22Rv1 (cell line): ENCODE results near the gene CSF3R.
A peak's percentile ranks its signal among the peaks of the same experiment; 100 is the strongest.

Experiments
- H3K27ac ChIP-seq: fragments of 450-650 bp; 2 replicates; pipeline ENCODE4 v1.5.1; 2017
- ZFX ChIP-seq: fragments of 450-650 bp; IDR thresholded peaks from 2 replicates; pipeline ENCODE4 v1.6.1; 2017; ENCODE audit warnings: antibody characterized with exemption, borderline replicate concordance
- TF ChIP-seq, protein P1 (sequence below): fragments of 450-650 bp; IDR thresholded peaks from 2 replicates; pipeline ENCODE4 v1.5.1; 2017; ENCODE audit warnings: mild to moderate bottlenecking

CSF3R gene

DNA sequence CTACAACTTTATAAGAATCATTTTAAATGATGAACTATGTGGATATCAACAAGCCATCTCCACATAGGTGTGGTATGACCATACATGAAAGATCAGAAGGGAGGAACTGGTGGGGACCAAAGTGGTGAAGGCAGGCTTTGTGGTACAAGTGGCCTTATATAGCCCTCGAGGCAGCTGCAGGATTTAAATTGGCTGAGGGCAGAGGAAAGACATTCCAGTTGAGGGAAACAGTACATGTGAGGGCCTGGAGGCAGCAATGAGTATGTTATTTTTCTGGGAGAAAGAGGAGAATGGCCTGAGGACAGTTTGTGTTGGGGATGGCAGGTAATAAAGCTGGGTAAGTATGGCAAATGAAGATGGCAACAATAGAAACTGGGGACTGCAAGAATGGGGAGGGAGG is 49.6 kb downstream of the CSF3R start:
- peak overlapping the region; percentile 65 for H3K27ac ChIP-seq
- no peak for TF ChIP-seq ZFX
- TF ChIP-seq, protein P1, sequence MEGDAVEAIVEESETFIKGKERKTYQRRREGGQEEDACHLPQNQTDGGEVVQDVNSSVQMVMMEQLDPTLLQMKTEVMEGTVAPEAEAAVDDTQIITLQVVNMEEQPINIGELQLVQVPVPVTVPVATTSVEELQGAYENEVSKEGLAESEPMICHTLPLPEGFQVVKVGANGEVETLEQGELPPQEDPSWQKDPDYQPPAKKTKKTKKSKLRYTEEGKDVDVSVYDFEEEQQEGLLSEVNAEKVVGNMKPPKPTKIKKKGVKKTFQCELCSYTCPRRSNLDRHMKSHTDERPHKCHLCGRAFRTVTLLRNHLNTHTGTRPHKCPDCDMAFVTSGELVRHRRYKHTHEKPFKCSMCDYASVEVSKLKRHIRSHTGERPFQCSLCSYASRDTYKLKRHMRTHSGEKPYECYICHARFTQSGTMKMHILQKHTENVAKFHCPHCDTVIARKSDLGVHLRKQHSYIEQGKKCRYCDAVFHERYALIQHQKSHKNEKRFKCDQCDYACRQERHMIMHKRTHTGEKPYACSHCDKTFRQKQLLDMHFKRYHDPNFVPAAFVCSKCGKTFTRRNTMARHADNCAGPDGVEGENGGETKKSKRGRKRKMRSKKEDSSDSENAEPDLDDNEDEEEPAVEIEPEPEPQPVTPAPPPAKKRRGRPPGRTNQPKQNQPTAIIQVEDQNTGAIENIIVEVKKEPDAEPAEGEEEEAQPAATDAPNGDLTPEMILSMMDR: no peak

- no peak for TF ChIP-seq ZFX
- TF ChIP-seq, protein P1: no peak
These were observed 50.1 kb downstream of the CSF3R start for GRCh38 chr1:36432616-36433015.

DNA sequence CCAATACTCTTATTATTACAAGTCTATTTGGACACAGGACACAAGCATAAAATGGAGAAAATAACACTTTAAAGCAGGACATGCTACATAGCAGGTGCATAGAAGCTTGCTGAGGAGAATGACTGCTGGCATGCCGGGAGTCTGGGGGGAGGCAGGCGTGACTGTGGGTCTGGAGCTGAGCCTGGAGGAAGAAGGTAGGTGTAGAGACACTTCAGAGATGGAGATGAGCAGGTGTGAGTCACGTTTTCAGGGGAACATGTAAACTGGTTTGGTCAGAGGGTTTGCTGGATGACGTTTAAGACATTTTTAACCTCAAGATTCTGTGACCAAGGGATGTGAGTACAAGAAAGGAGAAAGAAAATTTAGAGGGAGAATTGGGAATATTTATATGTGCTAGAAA is 56.9 kb downstream of the CSF3R start:
- TF ChIP-seq, protein P1: no peak
- no peak for TF ChIP-seq ZFX
- H3K27ac ChIP-seq: no peak overlapping the region

More at GRCh38 chr1:36432616-36433015, 50.1 kb downstream of the CSF3R start:
- peak overlapping the region; percentile 65 for H3K27ac ChIP-seq

- TF ChIP-seq, protein P1: no peak
- H3K27ac ChIP-seq: no peak overlapping the region
These were observed 61.1 kb downstream of the CSF3R start for GRCh38 chr1:36421649-36422048.

- no peak overlapping the region for H3K27ac ChIP-seq
- TF ChIP-seq, protein P1: peak; percentile 96
- no peak for TF ChIP-seq ZFX
These were observed 61.8 kb downstream of the CSF3R start for GRCh38 chr1:36420836-36421317.

DNA sequence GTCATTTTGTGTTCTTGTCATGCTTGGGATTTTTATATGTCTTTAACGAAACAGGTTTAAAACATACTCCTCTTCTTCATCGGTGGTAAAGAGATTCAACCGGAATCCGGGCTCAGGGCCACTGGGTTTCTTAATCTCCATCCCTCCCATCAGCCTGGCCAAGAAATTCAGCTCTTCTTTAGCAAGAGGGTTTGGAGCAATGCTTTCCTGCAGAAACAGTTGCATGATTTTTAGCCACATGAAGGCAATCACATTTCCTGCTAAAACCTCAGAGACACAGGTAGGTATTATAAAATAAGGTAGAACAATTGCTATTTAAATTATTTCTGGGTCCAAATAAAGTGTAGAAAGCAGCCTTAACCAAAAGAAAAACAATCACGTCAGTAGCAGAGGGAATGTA is 62.3 kb downstream of the CSF3R start:
- no peak overlapping the region for H3K27ac ChIP-seq
- TF ChIP-seq, protein P1: no peak
- TF ChIP-seq ZFX: no peak

- no peak for TF ChIP-seq ZFX
- TF ChIP-seq, protein P1: no peak
- no peak overlapping the region for H3K27ac ChIP-seq
These were observed 63.1 kb downstream of the CSF3R start for GRCh38 chr1:36419569-36419968.
